IMR-90 (cell line): ENCODE data around the gene SMCHD1. TPM values are rescaled to one million over a fixed set of nuclear protein-coding genes. Genes with fewer than 3 reads are reported as not detected.

Source experiments
- ATAC-seq: fragments of 200-7000 bp; cut with Tn5 transposase; 2 replicates; pipeline ENCODE4 v1.9.1; 2020; ENCODE audit warnings: low read depth, mild to moderate bottlenecking, moderate library complexity
- BruUV-seq: library from RNA; stranded (reverse); fragments of 400-500 nt; replicated peaks from 2 replicates; lab custom pipeline; 2021; lab: Mats Ljungman, UMichigan
- CTCF ChIA-PET: fragments of 300-600 bp; formaldehyde crosslinking; extraction: SDS; loops from one replicate; lab custom pipeline; 2021; ENCODE audit warnings: antibody characterized with exemption; lab: Yijun Ruan, JAX
- POLR2A ChIA-PET: fragments of 300-600 bp; sonication (Branson Sonifier 250); formaldehyde crosslinking; loops from one replicate; lab custom pipeline; 2022; ENCODE audit warnings: antibody characterized with exemption; ENCODE audit not compliant: unreplicated experiment; lab: Charles Lee
- DNase-seq: peaks from one replicate; pipeline ENCODE4 v3.0.0; 2013
- H2AFZ ChIP-seq: replicated peaks from 2 replicates; pipeline ENCODE3; 2013; ENCODE audit warnings: low read length, mild to moderate bottlenecking; ENCODE audit not compliant: poor library complexity
- H2AK5ac ChIP-seq: 2 replicates; pipeline ENCODE4 v1.6.1; 2013; ENCODE audit warnings: low read depth, low read length, inconsistent platforms
- H2AK9ac ChIP-seq: replicated peaks from 2 replicates; pipeline ENCODE3; 2013; ENCODE audit warnings: mild to moderate bottlenecking, low read depth, low read length, moderate library complexity; ENCODE audit not compliant: poor library complexity
- H2BK120ac ChIP-seq: 2 replicates; pipeline ENCODE4 v1.6.1; 2013; ENCODE audit warnings: low read depth, low read length, inconsistent platforms
- H2BK15ac ChIP-seq: 3 replicates; pipeline ENCODE4 v1.6.1; 2013; ENCODE audit warnings: low read depth, low read length, inconsistent platforms
- H2BK20ac ChIP-seq: 2 replicates; pipeline ENCODE4 v1.6.1; 2013; ENCODE audit warnings: low read depth, mild to moderate bottlenecking, inconsistent platforms, low read length, moderate library complexity
- H2BK5ac ChIP-seq: 2 replicates; pipeline ENCODE4 v1.6.1; 2013; ENCODE audit warnings: mild to moderate bottlenecking, low read depth, low read length, inconsistent platforms; ENCODE audit not compliant: poor library complexity, severe bottlenecking
- H3K14ac ChIP-seq: replicated peaks from 2 replicates; pipeline ENCODE4 v1.6.1; 2013; ENCODE audit warnings: low read depth, low read length, inconsistent platforms
- H3K18ac ChIP-seq: 2 replicates; pipeline ENCODE4 v1.6.1; 2013; ENCODE audit warnings: low read depth, low read length, control low read depth
- H3K23ac ChIP-seq: 2 replicates; pipeline ENCODE4 v1.6.1; 2013; ENCODE audit warnings: low read depth, low read length, inconsistent platforms
- H3K27ac ChIP-seq: 2 replicates; pipeline ENCODE4 v1.5.1; 2013; ENCODE audit warnings: mild to moderate bottlenecking, control low read depth, low read length; ENCODE audit not compliant: insufficient read depth
- H3K27me3 ChIP-seq: 2 replicates; pipeline ENCODE4 v1.6.1; 2013; ENCODE audit warnings: low read length; ENCODE audit not compliant: control insufficient read depth, insufficient read depth
- H3K36me3 ChIP-seq: 2 replicates; pipeline ENCODE4 v1.6.1; 2013; ENCODE audit warnings: low read length, mixed read lengths; ENCODE audit not compliant: control insufficient read depth, insufficient read depth
- H3K4ac ChIP-seq: 2 replicates; pipeline ENCODE4 v1.6.1; 2013; ENCODE audit warnings: low read depth, low read length, inconsistent platforms
- H3K4me1 ChIP-seq: 2 replicates; pipeline ENCODE4 v1.6.1; 2013; ENCODE audit warnings: low read length, mixed read lengths; ENCODE audit not compliant: control insufficient read depth, insufficient read depth
- H3K4me2 ChIP-seq: 2 replicates; pipeline ENCODE4 v1.6.1; 2013; ENCODE audit warnings: low read depth, mild to moderate bottlenecking, control low read depth, low read length, moderate library complexity
- H3K4me3 ChIP-seq: 2 replicates; pipeline ENCODE4 v1.5.1; 2013; ENCODE audit warnings: low read depth, mild to moderate bottlenecking, control low read depth, low read length, moderate library complexity; ENCODE audit not compliant: insufficient read depth
- H3K56ac ChIP-seq: 2 replicates; pipeline ENCODE4 v1.6.1; 2013; ENCODE audit warnings: low read length, inconsistent platforms; ENCODE audit not compliant: insufficient read depth; ENCODE audit errors: extremely low read depth
- H3K79me1 ChIP-seq, 2 experiments: 2 replicates each; pipeline ENCODE4 v1.6.1; 2013; ENCODE audit warnings: low read length in 2 of 2, inconsistent platforms in 1 of 2, low read depth in 1 of 2
- H3K9ac ChIP-seq: 2 replicates; pipeline ENCODE4 v1.6.1; 2013; ENCODE audit warnings: low read depth, low read length, control low read depth
- H3K9me1 ChIP-seq: 2 replicates; pipeline ENCODE4 v1.6.1; 2013; ENCODE audit warnings: low read length, inconsistent platforms; ENCODE audit not compliant: insufficient read depth
- H3K9me3 ChIP-seq: 2 replicates; pipeline ENCODE4 v1.6.1; 2013; ENCODE audit warnings: low read length; ENCODE audit not compliant: control insufficient read depth, insufficient read depth
- H4K20me1 ChIP-seq: 2 replicates; pipeline ENCODE4 v1.6.1; 2013; ENCODE audit warnings: low read length, inconsistent platforms; ENCODE audit not compliant: insufficient read depth
- H4K5ac ChIP-seq: 2 replicates; pipeline ENCODE4 v1.6.1; 2013; ENCODE audit warnings: mild to moderate bottlenecking, low read depth, low read length, control low read depth
- H4K8ac ChIP-seq, 2 experiments: 2 replicates each; pipeline ENCODE4 v1.6.1; 2013; ENCODE audit warnings: low read depth in 2 of 2, low read length in 2 of 2, control low read depth in 1 of 2, inconsistent platforms in 1 of 2
- H4K91ac ChIP-seq: 2 replicates; pipeline ENCODE4 v1.6.1; 2013; ENCODE audit warnings: low read depth, low read length, inconsistent platforms; ENCODE audit not compliant: insufficient read depth
- BHLHE40 ChIP-seq: fragments of 150-350 bp; IDR thresholded peaks from 2 replicates; pipeline ENCODE4 v1.6.1; 2016; ENCODE audit warnings: mild to moderate bottlenecking, low read depth, low read length
- CEBPB ChIP-seq: IDR thresholded peaks from 2 replicates; pipeline ENCODE4 v1.6.1; 2012; ENCODE audit warnings: low read depth, low read length, improper control_type of control experiment
- ELK1 ChIP-seq: fragments of 150-350 bp; IDR thresholded peaks from 2 replicates; pipeline ENCODE4 v1.6.1; 2016; ENCODE audit warnings: low read depth, mild to moderate bottlenecking, low read length, moderate library complexity, borderline replicate concordance
- RFX5 ChIP-seq: IDR thresholded peaks from 2 replicates; pipeline ENCODE4 v1.8.0; 2012; ENCODE audit warnings: low read depth, mild to moderate bottlenecking, low read length, moderate library complexity
- WGBS, 2 experiments: methylation state at CpG; one replicate each; pipeline versions ENCODE4 v1.1.5 to v1.1.7; 2013; ENCODE audit warnings: missing lambda C conversion rate in 2 of 2; ENCODE audit not compliant: insufficient read length in 1 of 2; ENCODE audit errors: extremely low coverage in 2 of 2; 5-methylcytosine and 5-hydroxymethylcytosine counted together
- dilution Hi-C: fragments of 300-500 bp; cut with HindIII; formaldehyde crosslinking; loops from one replicate; pipeline ENCODE4 v1.14.3; 2018; ENCODE audit warnings: low sequenced_read_pairs; ENCODE audit not compliant: unreplicated experiment
- in situ Hi-C: fragments of 300-500 bp; cut with MboI; formaldehyde crosslinking; loops from 3 replicates; pipeline ENCODE4 v1.14.3; 2019; ENCODE audit warnings: low sequenced_read_pairs, inconsistent platforms, mixed read lengths
- intact Hi-C: fragments of 100-400 bp; cut with micrococcal nuclease; formaldehyde crosslinking; loops from 2 replicates; pipeline ENCODE4 v1.10.0; 2022
- polyA plus RNA-seq, 3 experiments: library from polyadenylated mRNA; depleted of rRNA; stranded (reverse); fragments of >200 nt; gene quantifications; 2 replicates each; pipeline ENCODE4 v1.2.3, GENCODE V29; 2012; ENCODE audit warnings: low replicate concordance in 1 of 3
- total RNA-seq: library from RNA; depleted of rRNA; stranded (reverse); fragments of >200 nt; gene quantifications from 2 replicates; pipeline ENCODE4 v1.2.3, GENCODE V29; 2012

The SMCHD1 gene
- total and polyA plus RNA-seq, 2 of the 4 experiments (the other 2 are of a cell fraction): 14.8 to 47.3 TPM

DNA sequence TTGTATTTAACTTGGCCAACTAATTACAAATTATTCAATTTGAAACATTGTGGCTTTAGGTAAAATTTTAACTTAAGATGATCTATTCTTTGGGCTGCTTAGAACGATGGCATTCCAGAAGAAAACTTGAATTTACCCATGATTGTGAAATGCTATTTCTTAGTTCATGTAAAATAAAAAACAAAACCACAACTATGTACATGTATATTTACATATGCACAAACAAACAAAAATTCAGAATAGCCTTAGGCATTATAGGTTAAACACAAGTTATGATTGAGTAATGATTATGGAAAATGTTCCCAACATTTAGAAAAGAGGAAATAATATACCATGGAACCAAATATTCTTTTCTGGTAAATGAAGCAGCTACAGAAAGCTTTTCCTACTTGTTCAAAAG is 3.5 kb upstream of the SMCHD1 start:
- no peak overlapping the region for H3K4me3 ChIP-seq
- no peak overlapping the region for H3K23ac ChIP-seq
- H3K36me3 ChIP-seq: no peaks in the 10 kb centered on the region
- dilution Hi-C loops (no loop called here), in situ Hi-C loops (no loop called here), intact Hi-C loops (no loop called here)
- no peak overlapping the region for H2BK5ac ChIP-seq
- no peak for ATAC-seq
- H3K79me1 ChIP-seq: peaks cover 0 to 4% of the 10 kb centered on the region in 2 experiments; a peak in 1 of 4 replicates
- H3K27ac ChIP-seq: no peak overlapping the region
- no peak overlapping the region for H3K18ac ChIP-seq
- H2BK20ac ChIP-seq: no peak overlapping the region
- ChIA-PET CTCF (no interaction called here), POLR2A (no interaction called here)
- H2AFZ ChIP-seq: no peak overlapping the region
- no peaks in the 10 kb centered on the region; the same call in 1 of the 2 replicates for H3K4me1 ChIP-seq
- no peak overlapping the region for H3K56ac ChIP-seq
- BruUV-seq: no TSS peak
- no peak overlapping the region for H3K4ac ChIP-seq
- peaks cover 9% of the 10 kb centered on the region; the same call in 1 of the 2 replicates for H4K20me1 ChIP-seq
- WGBS, 2 experiments: no CpG with 5 or more reads among the region's 1 CpG
- H4K5ac ChIP-seq: no peak overlapping the region
- no peak overlapping the region for H4K91ac ChIP-seq
- no peak overlapping the region for H4K8ac ChIP-seq
- no peaks in the 10 kb centered on the region for H3K27me3 ChIP-seq
- no peak for DNase-seq
- H3K9ac ChIP-seq: no peak overlapping the region
- H2BK120ac ChIP-seq: no peak overlapping the region
- no peaks in the 10 kb centered on the region for H3K9me1 ChIP-seq
- no peak overlapping the region for H2BK15ac ChIP-seq
- H3K14ac ChIP-seq: no peak overlapping the region
- no peak overlapping the region for H2AK5ac ChIP-seq
- TF ChIP-seq BHLHE40 (no peak), RFX5 (no peak), ELK1 (no peak), CEBPB (peak; percentile 44; the same call in 1 of the 2 replicates)
- H2AK9ac ChIP-seq: no peak overlapping the region
- H3K9me3 ChIP-seq: no peaks in the 10 kb centered on the region
- H3K4me2 ChIP-seq: no peak overlapping the region
